ENCODE results near the gene CTSD.

Gene CTSD

DNA sequence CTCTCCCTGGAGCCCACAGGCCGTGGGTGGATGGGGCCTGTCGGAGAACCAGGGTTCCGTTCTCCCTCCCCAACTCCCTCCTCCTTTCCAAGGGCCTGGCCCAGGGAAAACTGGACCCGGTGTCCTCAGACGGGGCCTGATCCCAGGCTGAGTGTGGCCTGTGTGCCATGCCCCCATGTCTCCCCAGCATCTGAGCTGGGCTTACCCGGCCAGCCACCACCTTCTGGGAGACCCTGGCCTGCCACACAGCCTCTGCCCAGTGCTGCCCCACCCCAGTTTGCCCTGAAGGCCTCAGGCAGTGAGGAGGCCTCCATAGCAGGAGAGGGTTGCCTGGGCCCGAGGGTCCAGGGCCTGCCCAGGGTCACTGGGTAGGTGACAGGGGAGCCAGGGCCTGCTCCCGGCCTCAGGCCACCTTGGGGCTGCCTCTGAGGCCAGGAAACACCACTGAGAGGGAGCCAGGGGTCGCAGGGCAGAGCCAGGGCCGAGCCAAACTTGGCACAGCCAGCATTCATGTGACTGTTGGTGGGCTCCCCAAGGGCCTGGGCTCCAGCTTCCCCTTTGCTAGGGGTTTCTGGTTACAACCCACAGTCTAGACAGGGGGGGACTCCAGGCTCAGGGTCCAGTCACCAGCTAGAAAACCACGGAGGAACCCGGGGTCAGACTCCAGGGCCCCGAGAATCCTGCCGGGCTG is 12.7 kb downstream of the CTSD start:
- H3K27ac ChIP-seq, result no peak overlapping the region
- TF ChIP-seq, protein P1, sequence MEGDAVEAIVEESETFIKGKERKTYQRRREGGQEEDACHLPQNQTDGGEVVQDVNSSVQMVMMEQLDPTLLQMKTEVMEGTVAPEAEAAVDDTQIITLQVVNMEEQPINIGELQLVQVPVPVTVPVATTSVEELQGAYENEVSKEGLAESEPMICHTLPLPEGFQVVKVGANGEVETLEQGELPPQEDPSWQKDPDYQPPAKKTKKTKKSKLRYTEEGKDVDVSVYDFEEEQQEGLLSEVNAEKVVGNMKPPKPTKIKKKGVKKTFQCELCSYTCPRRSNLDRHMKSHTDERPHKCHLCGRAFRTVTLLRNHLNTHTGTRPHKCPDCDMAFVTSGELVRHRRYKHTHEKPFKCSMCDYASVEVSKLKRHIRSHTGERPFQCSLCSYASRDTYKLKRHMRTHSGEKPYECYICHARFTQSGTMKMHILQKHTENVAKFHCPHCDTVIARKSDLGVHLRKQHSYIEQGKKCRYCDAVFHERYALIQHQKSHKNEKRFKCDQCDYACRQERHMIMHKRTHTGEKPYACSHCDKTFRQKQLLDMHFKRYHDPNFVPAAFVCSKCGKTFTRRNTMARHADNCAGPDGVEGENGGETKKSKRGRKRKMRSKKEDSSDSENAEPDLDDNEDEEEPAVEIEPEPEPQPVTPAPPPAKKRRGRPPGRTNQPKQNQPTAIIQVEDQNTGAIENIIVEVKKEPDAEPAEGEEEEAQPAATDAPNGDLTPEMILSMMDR (conservative IDR thresholded peaks at IDR 0.05), result no peak

DNA sequence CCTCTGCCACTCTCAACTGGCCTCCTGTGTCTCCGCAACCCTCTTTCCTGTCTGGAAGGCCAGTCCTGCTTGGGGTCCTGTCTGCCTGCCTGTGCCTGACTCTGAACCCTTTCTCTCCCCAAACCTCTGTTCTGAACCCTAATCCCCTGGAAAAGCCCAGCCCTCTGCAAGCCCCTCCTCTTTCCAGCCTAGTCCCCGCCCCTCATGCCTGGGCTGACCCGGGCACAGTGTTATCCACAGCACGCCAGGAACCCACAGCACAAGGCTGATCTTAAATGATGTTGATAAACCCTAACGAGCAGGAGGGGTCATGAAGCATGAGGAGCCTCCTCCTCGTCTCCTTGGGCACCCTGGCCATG is 13.3 kb downstream of the CTSD start, which contains the start of gene IFITM10:
IFITM10 (minus strand) TSS at position 115 of the 359 bp plus-strand sequence. CDS start 153 bp downstream, outside the sequence.
- H3K27ac ChIP-seq, result no peak within 1 kb of the TSS
- TF ChIP-seq, protein P1 (conservative IDR thresholded peaks at IDR 0.05), result no peak

DNA sequence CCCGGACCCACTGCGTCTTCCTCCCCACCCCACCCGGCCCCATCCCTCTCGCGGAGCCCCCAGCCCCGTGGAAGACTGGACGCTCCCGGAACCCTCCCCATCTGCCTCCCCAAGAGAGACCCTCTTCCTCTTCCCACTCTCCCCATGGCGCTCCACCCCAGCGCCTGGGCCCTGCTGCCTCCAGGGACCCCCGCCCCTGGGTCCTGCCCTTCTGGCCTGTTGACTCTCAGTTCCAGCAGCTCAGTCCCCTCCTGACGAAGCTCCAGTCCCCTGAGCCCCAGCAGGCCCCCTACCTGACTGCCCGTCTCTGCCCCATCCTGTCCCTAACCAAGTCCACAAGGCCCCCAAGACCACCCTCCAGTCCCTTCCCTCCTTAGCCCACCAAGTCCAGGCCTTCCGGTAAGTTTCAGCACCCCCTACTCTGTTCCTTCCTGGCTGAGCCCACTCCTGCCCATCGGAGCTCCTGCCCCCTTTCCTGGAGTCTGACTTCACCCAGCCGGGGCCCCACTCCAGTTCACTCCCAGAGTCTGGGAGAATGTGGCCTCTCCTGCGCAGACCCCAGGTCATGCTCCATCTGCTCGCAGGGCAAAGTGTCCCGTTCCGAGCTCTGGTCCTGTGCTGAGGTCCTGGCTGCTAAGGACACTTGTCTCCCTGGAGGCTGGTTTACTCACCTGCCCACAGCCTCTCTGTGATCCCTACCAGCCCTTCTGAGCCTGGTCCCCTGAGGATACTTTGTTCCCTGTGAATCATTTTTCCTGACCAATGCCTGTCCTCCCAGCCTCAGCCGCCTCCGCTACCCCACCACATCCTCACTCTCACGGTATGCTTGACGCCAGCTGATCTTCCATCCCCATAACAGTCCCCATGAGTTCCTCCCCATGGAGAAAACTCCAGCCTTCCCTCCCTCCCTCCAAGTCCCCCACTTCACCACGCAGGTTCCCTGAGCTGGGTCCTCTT is 14.1 kb downstream of the CTSD start:
- TF ChIP-seq, protein P1 (conservative IDR thresholded peaks at IDR 0.05), result no peak

DNA sequence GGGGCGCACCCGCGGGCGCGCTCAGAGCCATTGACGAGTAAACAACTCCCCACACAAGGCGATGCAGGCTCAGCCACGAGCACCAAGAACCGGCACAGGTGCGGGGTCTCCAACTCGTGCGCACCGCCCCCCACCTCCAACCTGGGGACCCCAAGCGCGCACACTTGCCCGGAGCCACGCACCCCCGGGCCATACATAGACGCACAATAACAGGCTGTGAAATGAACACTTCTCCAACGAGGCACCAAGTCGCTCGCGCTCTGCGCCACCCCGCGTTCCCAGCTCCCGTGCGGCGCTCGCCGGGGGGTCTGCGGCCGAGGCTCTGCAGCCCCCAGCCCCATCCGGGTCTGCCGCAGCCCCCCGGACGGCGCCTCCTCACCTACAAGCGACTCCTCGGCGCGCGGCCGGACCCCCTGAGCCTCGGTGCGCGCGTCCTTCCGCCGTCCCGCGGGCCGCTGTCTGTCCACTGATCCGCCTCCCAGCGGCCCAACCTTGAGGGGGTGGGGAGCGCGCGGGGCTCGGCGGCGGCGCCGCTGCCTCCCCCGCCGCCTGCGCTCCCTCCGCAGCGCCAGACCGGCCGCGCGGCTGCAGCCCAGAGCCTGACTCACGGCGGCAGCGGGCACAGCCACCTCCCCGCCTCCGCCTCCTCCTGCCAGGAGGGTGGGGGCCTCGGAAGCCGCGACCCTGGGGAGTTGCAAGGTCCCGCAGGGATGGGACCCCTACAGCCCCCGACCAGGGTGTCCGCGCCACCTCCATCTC is 14.9 kb downstream of the CTSD start:
- TF ChIP-seq, protein P1 (conservative IDR thresholded peaks at IDR 0.05), result no peak
- H3K27ac ChIP-seq, result no peak overlapping the region

More for the DNA sequence above, 14.1 kb downstream of the CTSD start:
- no peak overlapping the region for H3K27ac ChIP-seq

DNA sequence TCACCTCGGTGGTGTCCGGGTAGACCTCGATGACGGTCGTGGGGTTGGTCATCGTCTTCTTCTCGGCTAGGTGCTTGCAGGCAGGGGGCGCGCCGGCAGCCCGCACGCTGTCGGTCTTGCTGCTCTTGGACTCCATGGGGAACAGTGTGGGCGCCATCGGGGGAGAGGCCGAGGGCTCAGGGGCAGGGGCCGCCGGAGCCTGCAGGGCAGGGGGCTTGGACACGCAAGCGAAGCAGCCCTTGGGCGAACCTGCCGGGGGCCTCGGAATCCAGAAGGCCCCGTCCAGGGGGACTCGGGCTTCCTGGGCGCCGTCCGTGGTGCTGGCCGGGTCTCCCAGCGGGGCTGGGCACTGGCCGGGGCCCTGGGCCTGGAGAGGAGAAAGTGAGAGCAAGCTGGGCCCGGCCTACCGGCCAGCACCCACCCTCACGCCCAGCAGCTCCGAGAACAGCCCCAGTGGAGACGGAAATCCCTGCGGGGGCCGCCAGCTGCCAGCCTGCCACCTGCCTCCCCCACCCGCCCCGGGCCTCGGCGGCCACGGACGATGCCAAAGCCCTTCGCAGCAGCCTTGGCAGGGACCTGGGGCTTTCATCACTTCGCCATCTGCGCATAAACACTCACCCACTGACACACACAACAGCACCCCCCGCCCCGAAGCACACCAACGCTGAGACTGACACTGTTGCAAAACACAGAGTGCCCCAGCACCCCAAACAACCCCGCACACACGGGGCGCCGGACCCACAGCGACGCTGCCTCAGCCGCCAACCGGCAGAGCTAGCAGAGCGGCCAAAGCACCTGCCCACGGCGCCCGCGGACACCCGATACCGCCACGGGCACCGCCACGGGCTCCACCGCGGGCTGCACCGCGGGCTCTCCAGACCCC is 15.7 kb downstream of the CTSD start:
- H3K27ac ChIP-seq, result no peak overlapping the region
- TF ChIP-seq, protein P1 (conservative IDR thresholded peaks at IDR 0.05), result no peak

DNA sequence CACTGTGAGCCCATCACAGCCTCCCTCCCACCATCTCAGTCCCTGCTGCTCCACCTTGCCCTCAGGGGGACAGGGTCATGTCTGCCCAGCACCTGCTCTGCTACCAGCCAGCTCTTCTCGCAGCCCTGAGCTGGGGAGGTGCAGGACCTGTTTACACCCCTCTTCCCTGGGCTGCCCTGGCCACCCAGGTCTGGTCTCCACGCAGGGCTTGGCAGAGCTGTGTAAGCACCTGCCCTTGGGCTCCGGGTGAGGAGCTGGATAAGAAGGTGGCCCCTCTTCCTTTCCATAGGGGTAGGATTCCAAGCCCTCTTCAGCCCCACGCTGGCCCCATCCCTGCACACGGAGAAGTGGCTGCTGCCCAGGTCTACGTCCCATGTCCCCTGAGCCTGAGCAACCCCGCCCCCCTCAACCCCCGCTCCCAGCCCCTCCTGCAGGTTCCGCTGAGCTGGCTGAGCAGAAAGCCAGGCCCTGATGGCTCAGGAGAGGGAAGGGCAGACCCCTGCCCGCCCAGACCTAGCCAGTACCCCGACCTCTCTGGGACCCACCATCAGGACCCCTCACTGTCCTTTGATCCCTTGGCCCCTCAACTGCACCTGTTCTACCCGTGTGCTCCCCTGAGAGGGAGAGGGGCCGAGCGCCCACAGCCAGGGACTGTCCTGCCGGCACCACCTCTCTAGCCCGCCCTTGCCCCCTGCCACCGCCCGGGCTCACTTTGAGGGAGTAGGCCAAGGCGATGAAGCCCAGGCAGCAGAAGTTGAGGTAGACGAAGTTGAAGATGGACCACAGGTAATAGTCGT is 16.6 kb downstream of the CTSD start:
- no peak overlapping the region for H3K27ac ChIP-seq
- TF ChIP-seq, protein P1 (conservative IDR thresholded peaks at IDR 0.05), result no peak
